NCI-H774 (cell line): ENCODE measurements around the gene CMTM4.
"Not testable (repeated sequence)": the region's sequence is repeated elsewhere in the genome, so short reads cannot be mapped to it uniquely, and the experiment has no call there.

Source experiments
- DNase-seq: peaks from one replicate; lab custom pipeline; 2025; lab: John Stamatoyannopoulos, UW

CMTM4 gene

GRCh38 chr16:66705790-66706505 lies 9.4 kb upstream of the CMTM4 start:
- DNase-seq, result no peak

GRCh38 chr16:66703406-66704215 lies 7.1 kb upstream of the CMTM4 start:
- no peak for DNase-seq

- no peak for DNase-seq
Observed at GRCh38 chr16:66701516-66701915, 5.0 kb upstream of the CMTM4 start.

- no peak for DNase-seq
Observed at GRCh38 chr16:66701026-66701425, 4.5 kb upstream of the CMTM4 start.

- no peak for DNase-seq
Observed at GRCh38 chr16:66699898-66700297, 3.4 kb upstream of the CMTM4 start.

GRCh38 chr16:66698046-66698445 lies 1.5 kb upstream of the CMTM4 start:
- DNase-seq, result no peak

- DNase-seq, result no peak
Observed at GRCh38 chr16:66695935-66696668, 441 bp downstream of the CMTM4 start.

- no peak for DNase-seq
Observed at GRCh38 chr16:66695471-66695934, 1.0 kb downstream of the CMTM4 start.

GRCh38 chr16:66693149-66693548 lies 3.4 kb downstream of the CMTM4 start:
- DNase-seq, result no peak

- no peak for DNase-seq
Observed at GRCh38 chr16:66692341-66692740, 4.2 kb downstream of the CMTM4 start.

- no peak for DNase-seq
Observed at GRCh38 chr16:66691234-66691633, 5.3 kb downstream of the CMTM4 start.

GRCh38 chr16:66690106-66690847 lies 6.3 kb downstream of the CMTM4 start:
- no peak for DNase-seq

- DNase-seq, result no peak
Observed at GRCh38 chr16:66689282-66689681, 7.3 kb downstream of the CMTM4 start.

GRCh38 chr16:66687906-66688625 lies 8.5 kb downstream of the CMTM4 start:
- no peak for DNase-seq

GRCh38 chr16:66685501-66686115 lies 10.9 kb downstream of the CMTM4 start:
- not testable (repeated sequence) for DNase-seq

- no peak for DNase-seq
Observed at GRCh38 chr16:66682271-66682670, 14.3 kb downstream of the CMTM4 start.

- no peak for DNase-seq
Observed at GRCh38 chr16:66681676-66682075, 14.9 kb downstream of the CMTM4 start.

GRCh38 chr16:66678337-66678736 lies 18.2 kb downstream of the CMTM4 start:
- DNase-seq, result no peak

GRCh38 chr16:66677836-66678235 lies 18.7 kb downstream of the CMTM4 start:
- DNase-seq, result no peak

- DNase-seq, result no peak
Observed at GRCh38 chr16:66677179-66677578, 19.4 kb downstream of the CMTM4 start.

GRCh38 chr16:66676599-66676998 lies 19.9 kb downstream of the CMTM4 start:
- no peak for DNase-seq
